ENCODE measurements around the gene HIVEP3.

- TF ChIP-seq CTCF (optimal IDR thresholded peaks at IDR 0.05 in 1 of 3, IDR thresholded peaks at IDR 0.05 in 1 of 3, conservative IDR thresholded peaks at IDR 0.05 in 1 of 3; ENCODE audit: extremely low read depth in 1 of 3, insufficient read depth in 2 of 3, low read length in 3 of 3) (no peak), EZH2 (IDR thresholded peaks at IDR 0.05; ENCODE audit: low read length) (no peak)
These were observed 239.2 kb downstream of the HIVEP3 start for GRCh38 chr1:41679531-41679930.

All from keratinocyte (primary cell).